Osteoblast (primary cell): ENCODE data around the gene ZFC3H1. TPM values are rescaled to one million over a fixed set of nuclear protein-coding genes. Genes with fewer than 3 reads are reported as not detected.

ENCODE experiments used
- DNase-seq: peaks from one replicate; pipeline ENCODE4 v3.0.0; 2011; ENCODE audit warnings: low spot score, mixed read lengths; ENCODE audit not compliant: insufficient read length; ENCODE audit errors: missing footprints
- H2AFZ ChIP-seq: 2 replicates; pipeline ENCODE4 v1.6.0; 2011; ENCODE audit warnings: mild to moderate bottlenecking, low read length
- H3K27ac ChIP-seq: 2 replicates; pipeline ENCODE4 v1.5.1; 2011; ENCODE audit warnings: mild to moderate bottlenecking, low read depth, low read length, moderate library complexity
- H3K27me3 ChIP-seq: 2 replicates; pipeline ENCODE4 v1.6.0; 2012; ENCODE audit warnings: mild to moderate bottlenecking, control low read depth, inconsistent platforms, low read length, moderate library complexity; ENCODE audit not compliant: insufficient read depth
- H3K36me3 ChIP-seq: 2 replicates; pipeline ENCODE4 v1.5.1; 2011; ENCODE audit warnings: mild to moderate bottlenecking, low read length, control low read depth, moderate library complexity; ENCODE audit not compliant: insufficient read depth
- H3K4me1 ChIP-seq: 2 replicates; pipeline ENCODE4 v1.5.1; 2011; ENCODE audit warnings: mild to moderate bottlenecking, low read length, control low read depth, moderate library complexity; ENCODE audit not compliant: insufficient read depth
- H3K4me2 ChIP-seq: 2 replicates; pipeline ENCODE4 v1.6.0; 2011; ENCODE audit warnings: mild to moderate bottlenecking, low read length; ENCODE audit not compliant: insufficient read depth
- H3K4me3 ChIP-seq: fragments of 200-600 bp; sonication (generic); 3 replicates; pipeline ENCODE4 v1.5.1; 2012; ENCODE audit warnings: mild to moderate bottlenecking, low read length, inconsistent platforms; ENCODE audit not compliant: insufficient read depth
- H3K79me2 ChIP-seq: 2 replicates; pipeline ENCODE4 v1.6.0; 2012; ENCODE audit warnings: mild to moderate bottlenecking, low read length, control low read depth, inconsistent platforms; ENCODE audit not compliant: insufficient read depth
- H3K9me3 ChIP-seq: 2 replicates; pipeline ENCODE4 v1.5.1; 2011; ENCODE audit warnings: low read depth, low read length, control low read depth
- H4K20me1 ChIP-seq: 2 replicates; pipeline ENCODE4 v1.6.0; 2012; ENCODE audit warnings: mild to moderate bottlenecking, low read length, control low read depth; ENCODE audit not compliant: insufficient read depth
- CTCF ChIP-seq: IDR thresholded peaks from 2 replicates; pipeline ENCODE4 v1.5.1; 2011; ENCODE audit warnings: mild to moderate bottlenecking, low read depth, low read length, moderate library complexity; ENCODE audit errors: extremely low read depth
- total RNA-seq: library from RNA; depleted of rRNA; stranded (reverse); fragments of >200 nt; gene quantifications from 2 replicates; pipeline ENCODE4 v1.2.3, GENCODE V29; 2012

Gene ZFC3H1
- total RNA-seq, 1 donor, result 36.6 TPM

- H3K9me3 ChIP-seq, result peaks cover 2% of the 10 kb centered on the region
- peaks cover 51% of the 10 kb centered on the region for H4K20me1 ChIP-seq
- no peak overlapping the region for H2AFZ ChIP-seq
- peak; percentile 35 for DNase-seq
- H3K27ac ChIP-seq, result no peak overlapping the region
- peaks cover 96% of the 10 kb centered on the region for H3K79me2 ChIP-seq
- peaks cover 9% of the 10 kb centered on the region for H3K4me1 ChIP-seq
- no peaks in the 10 kb centered on the region for H3K27me3 ChIP-seq
- peaks cover 84% of the 10 kb centered on the region for H3K36me3 ChIP-seq
- H3K4me3 ChIP-seq, result no peak overlapping the region
- no peak overlapping the region for H3K4me2 ChIP-seq
- TF ChIP-seq CTCF, result no peak
These were observed 6.9 kb downstream of the ZFC3H1 start for GRCh38 chr12:71656740-71657139.

- Histone ChIP-seq H3K27ac (no peak overlapping the region), H3K36me3 (peaks cover 87% of the 10 kb centered on the region), H3K27me3 (no peaks in the 10 kb centered on the region), H4K20me1 (peaks cover 57% of the 10 kb centered on the region), H2AFZ (no peak overlapping the region), H3K4me3 (peak overlapping the region; percentile 25), H3K79me2 (peaks cover 98% of the 10 kb centered on the region), H3K9me3 (peaks cover 2% of the 10 kb centered on the region), H3K4me1 (peaks cover 3% of the 10 kb centered on the region), H3K4me2 (peak overlapping the region; percentile 49)
- no peak for DNase-seq
- no peak for TF ChIP-seq CTCF
These were observed 7.7 kb downstream of the ZFC3H1 start for GRCh38 chr12:71655907-71656306.

- Histone ChIP-seq H2AFZ (no peak overlapping the region), H3K36me3 (peaks cover 91% of the 10 kb centered on the region), H3K79me2 (peaks cover 99% of the 10 kb centered on the region), H3K9me3 (peaks cover 2% of the 10 kb centered on the region), H3K27ac (no peak overlapping the region), H3K27me3 (no peaks in the 10 kb centered on the region), H3K4me2 (peak overlapping the region; percentile 49), H4K20me1 (peaks cover 61% of the 10 kb centered on the region), H3K4me3 (peak overlapping the region; percentile 25), H3K4me1 (peaks cover 3% of the 10 kb centered on the region)
- TF ChIP-seq CTCF, result no peak
- no peak for DNase-seq
These were observed 8.2 kb downstream of the ZFC3H1 start for GRCh38 chr12:71655495-71655894.

GRCh38 chr12:71654200-71654599 lies 9.4 kb downstream of the ZFC3H1 start:
- Histone ChIP-seq H4K20me1 (peaks cover 56% of the 10 kb centered on the region), H3K9me3 (peaks cover 2% of the 10 kb centered on the region), H3K4me3 (no peak overlapping the region), H3K79me2 (peaks cover 99% of the 10 kb centered on the region), H3K4me1 (peaks cover 3% of the 10 kb centered on the region), H3K36me3 (peaks cover 85% of the 10 kb centered on the region), H3K4me2 (no peak overlapping the region), H3K27me3 (no peaks in the 10 kb centered on the region), H3K27ac (no peak overlapping the region), H2AFZ (no peak overlapping the region)
- no peak for DNase-seq
- no peak for TF ChIP-seq CTCF
